Measurements from ENCODE around the gene VOPP1.
A peak's percentile ranks its signal among the peaks of the same experiment; 100 is the strongest.
"Not testable (repeated sequence)": the region's sequence is repeated elsewhere in the genome, so short reads cannot be mapped to it uniquely, and the experiment has no call there.

The VOPP1 gene

DNA sequence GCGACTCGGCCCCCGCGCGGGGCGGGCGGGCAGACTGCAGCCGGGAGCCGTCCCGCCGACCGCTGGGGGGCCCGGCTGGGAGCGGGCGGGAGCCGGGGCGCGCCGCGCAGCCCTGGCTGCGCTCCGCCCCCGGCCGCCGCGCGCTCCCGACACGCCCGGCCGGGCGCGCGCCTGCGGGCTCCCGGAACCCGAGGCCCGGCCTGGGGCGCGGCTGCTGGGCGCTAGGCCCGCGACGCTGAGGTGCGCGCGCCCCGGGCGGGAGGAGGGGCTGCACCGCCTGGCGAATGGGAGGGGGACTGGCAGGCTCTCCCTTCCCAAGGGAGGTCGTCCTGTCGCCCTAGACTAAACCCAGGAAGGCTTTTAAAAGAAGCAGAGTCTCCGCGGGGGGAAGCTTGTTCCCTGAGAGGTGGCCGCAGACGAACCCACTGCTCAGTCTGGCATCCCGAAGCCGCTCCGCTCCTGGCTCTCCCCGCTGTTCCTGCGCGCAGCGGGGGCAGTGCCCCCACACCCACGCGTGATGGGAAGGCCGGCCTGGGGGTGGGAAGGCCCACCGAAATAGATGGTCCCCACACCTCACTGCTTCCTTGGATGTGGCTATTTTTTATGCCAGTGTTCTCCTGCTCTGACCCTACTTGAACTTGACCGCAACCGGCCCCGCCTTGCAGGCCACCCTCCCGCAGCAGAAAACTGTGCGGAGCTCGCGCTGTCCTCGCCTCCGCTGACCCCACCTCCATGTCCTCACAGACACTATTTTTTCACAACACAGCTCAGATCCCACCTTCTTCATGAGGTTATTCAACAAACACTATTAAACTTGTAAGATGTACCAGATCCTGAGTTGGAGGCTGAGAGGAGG lies at the start of gene VOPP1:
VOPP1 (minus strand) TSS at position 125 of the 856 bp plus-strand sequence. CDS start 178 bp downstream, outside the sequence.
- DNase-seq: peak; percentile 60

DNA sequence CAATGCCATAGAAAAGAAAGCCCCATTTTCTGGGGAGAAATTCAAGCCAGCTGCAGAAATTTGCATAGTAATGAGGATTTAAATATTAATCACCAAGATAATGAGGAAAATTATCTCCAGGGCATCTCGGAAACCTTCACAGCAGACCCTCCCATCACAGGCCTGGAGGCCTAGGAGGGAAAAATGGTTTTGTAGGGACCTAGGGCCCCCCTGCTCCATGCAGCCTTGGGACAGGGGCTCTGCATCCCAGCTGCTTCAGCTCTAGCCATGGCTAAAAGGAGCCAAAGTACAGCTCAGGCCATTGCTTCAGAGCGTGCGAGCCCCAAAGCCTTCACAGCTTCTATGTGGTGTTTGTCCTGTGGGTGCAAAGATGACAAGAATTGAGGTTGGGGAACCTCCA lies 46.6 kb upstream of the VOPP1 start:
- DNase-seq: no peak

DNA sequence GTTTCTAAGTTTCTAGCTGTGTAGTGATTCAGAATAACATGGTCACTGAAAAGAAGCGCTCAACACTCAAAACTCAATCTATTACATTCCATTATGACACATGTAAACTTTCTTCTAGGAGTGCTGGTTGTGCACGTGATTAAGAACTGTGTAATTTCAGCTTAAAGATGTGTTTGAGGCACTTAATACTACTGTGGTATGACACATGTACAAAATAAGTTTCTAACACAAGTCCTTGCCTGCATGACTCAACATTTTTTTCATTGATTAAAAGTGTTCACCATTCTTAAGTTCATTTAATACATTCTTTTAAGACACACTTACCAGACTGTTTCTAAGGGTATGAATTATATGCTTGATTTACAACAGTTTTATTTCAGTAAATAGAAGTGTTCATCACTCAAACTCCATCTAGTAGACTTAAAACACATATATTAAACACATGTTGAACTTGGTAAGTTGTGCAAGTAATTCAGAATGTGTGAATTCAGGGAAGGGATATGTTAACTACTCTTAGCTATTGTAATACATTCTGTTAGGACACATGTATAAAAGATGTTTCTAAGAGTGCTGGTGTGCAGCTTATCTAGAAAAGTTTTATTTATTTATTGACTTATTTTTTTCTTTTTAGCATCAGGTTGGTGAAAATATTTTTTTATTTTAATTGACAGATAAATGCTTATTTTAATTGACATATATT lies 42.2 kb upstream of the VOPP1 start:
- DNase-seq: not testable (repeated sequence)

GRCh38 chr7:55609726-55610125 lies 37.4 kb upstream of the VOPP1 start:
- not testable (repeated sequence) for DNase-seq

GRCh38 chr7:55605661-55606060 lies 33.4 kb upstream of the VOPP1 start:
- DNase-seq: not testable (repeated sequence)

- not testable (repeated sequence) for DNase-seq
These were observed 25.7 kb upstream of the VOPP1 start for GRCh38 chr7:55597944-55598499.

DNA sequence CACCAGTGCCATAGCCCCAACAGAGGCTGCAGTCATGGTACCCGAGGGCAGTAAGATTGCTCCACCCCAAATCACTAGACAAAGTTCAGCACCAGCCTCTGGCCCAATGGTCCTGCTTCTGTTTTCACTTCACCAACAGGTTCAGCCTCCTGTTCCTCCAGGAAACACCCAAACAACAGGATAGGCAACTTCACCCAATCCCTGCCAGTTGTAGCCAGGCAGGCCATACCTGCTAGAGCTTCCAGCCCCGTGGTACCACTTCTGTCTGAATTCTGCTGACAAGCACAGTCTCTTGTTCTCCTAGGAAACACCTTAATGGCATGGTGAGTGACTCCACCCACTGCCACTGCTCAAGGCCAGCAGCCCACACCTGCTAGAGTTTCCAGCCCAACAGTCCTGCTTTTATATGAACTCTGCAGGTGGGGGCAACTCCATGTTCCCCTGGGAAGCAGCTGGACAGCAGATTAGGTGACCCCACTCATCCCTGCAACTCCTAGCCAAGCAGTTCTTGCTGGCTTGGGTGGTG lies 25.0 kb upstream of the VOPP1 start:
- DNase-seq: not testable (repeated sequence)

DNA sequence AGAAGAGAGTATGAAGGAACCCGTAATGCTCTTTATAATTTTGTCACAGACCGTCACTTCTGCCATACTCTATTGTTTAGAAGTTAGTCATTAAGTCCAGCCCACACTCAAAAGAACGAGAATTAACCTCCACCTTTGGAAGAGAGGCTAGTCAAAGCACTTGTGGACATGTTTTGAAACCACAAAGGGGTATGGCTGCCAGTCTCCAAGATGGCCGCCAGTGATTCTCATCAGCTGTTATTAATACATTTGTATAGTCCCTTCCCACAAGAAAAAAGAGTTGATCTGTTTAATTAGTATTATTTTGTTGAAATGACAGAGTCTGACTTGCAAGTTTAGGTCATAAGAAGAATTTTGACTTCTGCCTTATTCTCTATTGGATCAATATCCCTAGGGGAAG lies 23.2 kb upstream of the VOPP1 start:
- no peak for DNase-seq

DNA sequence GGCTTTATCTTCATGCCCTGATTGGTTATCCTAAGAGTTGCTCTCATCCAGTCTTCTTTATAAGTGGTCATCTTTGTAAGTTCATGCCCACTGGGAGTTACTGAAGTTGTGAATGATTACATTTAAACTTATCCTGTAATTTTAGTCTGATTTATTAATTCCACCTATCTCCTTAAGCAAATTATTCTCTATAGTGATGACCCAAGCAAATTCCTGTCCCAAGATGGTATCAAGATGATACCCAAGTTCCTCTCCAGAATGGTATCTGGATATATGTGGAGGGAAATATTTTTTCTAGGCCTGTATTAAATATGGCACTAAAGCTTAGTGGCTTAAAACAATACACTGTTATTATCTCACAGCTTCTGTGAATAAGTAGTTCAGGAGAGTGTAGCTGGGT lies 22.6 kb upstream of the VOPP1 start:
- DNase-seq: no peak

GRCh38 chr7:55594414-55594813 lies 22.1 kb upstream of the VOPP1 start:
- no peak for DNase-seq

GRCh38 chr7:55593515-55594318 lies 21.4 kb upstream of the VOPP1 start:
- DNase-seq: peak; percentile 77

DNA sequence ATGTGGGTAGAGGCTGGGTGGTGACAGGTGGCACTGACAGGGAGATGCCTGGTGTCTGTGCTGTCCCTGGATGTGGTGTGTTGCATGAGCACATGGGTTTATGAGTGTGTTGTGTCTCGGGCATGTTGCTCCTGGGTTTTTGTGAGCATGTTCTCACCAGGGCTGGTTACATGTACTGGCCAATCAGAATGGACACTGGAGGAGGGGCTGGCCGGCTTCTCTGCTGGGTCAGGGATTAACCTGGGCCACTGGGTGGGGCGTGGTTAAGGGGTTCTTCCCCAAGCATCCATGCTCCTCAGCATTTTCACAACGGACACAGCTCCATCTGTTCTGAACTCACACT lies 20.8 kb upstream of the VOPP1 start:
- DNase-seq: no peak

DNA sequence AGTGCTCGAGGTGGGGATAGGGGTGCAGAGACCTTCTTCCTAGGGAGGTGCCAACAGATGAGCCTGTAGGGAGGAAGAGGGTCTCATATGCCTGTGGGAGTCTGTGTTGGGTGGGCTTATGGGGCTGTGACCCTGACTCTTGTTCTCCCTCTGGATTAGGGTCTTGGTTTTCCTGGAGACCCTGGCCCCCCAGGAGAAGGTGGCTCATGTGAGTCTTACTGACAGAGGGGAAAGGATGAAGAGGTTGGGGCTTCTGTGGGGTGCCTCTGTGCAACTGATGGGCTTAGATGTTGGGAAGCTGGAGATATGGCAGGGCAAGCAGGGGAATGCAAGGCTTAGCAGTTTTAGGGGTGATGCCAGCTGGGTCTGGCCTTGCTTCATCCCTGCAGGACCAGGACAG lies 20.2 kb upstream of the VOPP1 start:
- no peak for DNase-seq

GRCh38 chr7:55591282-55591931 lies 19.1 kb upstream of the VOPP1 start:
- no peak for DNase-seq

DNA sequence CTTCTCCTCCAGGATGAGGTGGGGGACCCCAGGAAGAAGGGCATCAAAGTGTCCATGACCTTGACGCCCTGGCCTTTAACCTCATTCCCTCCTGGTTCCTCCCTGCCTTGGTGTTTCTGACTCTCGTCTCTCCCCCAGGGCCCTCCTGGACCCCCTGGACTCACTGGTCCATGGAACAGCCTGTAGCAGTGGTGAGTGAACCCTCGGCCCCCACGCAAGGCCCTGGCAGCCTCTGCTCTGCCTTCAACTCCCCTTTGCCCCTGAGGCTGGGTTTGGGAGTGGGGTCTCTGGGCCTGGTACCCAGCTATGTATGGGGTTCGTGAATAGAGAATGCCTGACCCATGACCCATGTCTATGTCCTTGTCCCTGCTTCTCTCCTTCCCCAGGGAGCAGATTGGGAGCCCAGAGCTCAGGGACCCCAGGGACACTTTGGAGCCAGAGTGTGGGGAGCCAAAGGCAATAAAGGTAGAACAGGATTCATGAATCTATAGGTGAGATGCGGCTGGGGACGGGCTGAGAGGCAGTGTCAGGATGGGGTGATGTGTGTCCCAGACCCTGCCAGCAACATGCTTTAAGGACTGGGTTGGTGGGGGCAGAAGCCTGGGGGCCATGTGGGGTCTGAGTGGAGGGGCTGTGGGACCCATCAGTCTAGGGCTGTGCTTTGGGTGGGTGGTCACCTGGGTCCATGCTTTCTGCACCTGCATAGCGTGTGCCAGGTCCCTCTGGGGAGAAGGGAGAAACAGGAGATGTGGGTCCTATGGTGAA lies 18.4 kb upstream of the VOPP1 start:
- no peak for DNase-seq

- DNase-seq: no peak
These were observed 17.6 kb upstream of the VOPP1 start for GRCh38 chr7:55589905-55590304.

DNA sequence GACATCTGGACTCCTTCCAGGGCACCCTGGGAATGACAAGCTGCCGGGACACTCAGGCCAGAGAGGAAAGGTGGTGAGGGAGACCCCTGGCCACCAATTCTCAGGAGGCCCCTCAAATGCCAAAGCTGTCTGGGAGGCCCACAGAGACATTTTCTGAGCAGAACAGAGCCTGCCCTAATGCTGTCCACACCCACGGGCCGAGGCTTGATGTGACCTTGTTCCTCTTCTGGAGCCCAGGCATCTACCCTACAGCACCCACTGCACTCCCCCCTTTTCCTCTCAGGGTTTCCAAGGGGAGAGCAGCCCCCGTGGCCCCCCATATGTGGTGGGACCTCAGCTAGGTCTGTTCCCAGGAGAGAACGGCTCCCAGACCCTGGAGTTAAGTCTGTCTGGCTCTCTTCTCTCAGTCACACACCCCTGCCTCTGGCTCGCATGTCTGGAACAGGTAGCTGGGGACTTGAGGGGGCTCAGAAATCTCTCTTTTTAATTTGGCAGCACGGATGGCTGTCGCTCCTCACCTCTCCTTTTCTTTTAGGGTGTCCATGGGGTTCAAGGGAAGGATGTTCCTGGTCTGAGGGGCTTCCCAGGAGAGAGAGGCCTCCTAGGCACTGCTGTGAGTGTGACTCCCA lies 16.8 kb upstream of the VOPP1 start:
- DNase-seq: no peak

- DNase-seq: no peak
These were observed 16.0 kb upstream of the VOPP1 start for GRCh38 chr7:55588379-55588699.

DNA sequence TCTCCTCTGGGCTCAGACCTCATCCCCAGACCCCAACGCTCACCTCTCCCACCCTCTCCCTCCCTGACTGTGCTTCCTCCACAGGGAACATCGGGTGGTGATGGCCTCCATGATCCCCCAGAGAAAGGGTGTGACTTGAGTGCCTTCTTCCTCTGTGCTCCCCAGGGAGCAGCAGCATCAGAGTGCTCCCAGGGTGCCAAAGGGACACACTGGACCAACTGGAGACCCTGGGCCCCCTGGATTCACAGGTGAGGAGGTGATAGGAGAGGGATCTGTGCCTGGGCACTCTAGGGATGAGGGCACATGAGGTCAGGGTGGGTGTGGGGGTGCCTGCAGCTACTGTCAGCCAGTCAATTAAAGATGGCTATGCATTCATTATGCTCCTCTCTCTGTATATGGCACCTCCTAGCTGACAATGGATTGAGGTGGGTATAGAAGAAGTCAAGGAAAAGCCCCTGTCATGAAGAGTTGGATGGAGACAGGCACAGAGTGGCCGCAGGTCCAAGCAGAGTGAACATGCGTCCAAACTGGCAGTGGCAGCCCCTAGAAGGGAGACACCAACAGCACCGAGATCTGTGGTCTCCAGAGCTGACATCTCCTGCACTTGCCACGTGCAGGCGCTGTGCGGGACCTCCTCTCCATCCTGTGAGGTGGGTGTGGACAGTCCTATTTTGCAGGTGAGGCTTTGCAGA lies 15.5 kb upstream of the VOPP1 start:
- DNase-seq: no peak

DNA sequence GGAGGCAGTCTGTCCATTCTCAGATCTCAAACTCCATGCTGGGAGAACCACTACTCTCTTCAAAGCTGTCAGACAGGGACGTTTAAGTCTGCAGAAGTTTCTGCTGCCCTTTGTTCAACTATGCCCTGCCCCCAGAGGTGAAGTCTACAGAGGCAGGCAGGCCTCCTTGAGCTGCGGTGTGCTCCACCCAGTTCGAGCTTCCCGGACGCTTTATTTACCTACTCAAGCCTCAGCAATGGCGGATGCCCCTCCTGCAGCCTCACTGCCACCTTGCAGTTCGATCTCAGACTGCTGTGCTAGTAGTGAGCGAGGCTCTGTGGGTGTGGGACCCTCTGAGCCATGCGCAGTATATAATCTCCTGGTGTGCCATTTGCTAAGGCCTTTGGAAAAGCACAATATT lies 10.4 kb upstream of the VOPP1 start:
- not testable (repeated sequence) for DNase-seq

GRCh38 chr7:55576753-55577152 lies 4.5 kb upstream of the VOPP1 start:
- DNase-seq: no peak
